Fibroblast of pulmonary artery (primary cell): Measurements from ENCODE around the gene SEMA5B.

Experiments
- DNase-seq: peaks from one replicate; pipeline ENCODE4 v3.0.0-alpha.2; 2010; ENCODE audit warnings: low read depth
- H3K4me3 ChIP-seq: replicated peaks from 2 replicates; pipeline ENCODE4 v1.5.1; 2011; ENCODE audit warnings: low read depth, mild to moderate bottlenecking, control low read depth, low read length, moderate library complexity
- CTCF ChIP-seq: IDR thresholded peaks from 2 replicates; pipeline ENCODE4 v1.5.1; 2011; ENCODE audit warnings: mild to moderate bottlenecking, control low read depth, low read length, inconsistent platforms; ENCODE audit errors: missing control alignments

The SEMA5B gene

DNA sequence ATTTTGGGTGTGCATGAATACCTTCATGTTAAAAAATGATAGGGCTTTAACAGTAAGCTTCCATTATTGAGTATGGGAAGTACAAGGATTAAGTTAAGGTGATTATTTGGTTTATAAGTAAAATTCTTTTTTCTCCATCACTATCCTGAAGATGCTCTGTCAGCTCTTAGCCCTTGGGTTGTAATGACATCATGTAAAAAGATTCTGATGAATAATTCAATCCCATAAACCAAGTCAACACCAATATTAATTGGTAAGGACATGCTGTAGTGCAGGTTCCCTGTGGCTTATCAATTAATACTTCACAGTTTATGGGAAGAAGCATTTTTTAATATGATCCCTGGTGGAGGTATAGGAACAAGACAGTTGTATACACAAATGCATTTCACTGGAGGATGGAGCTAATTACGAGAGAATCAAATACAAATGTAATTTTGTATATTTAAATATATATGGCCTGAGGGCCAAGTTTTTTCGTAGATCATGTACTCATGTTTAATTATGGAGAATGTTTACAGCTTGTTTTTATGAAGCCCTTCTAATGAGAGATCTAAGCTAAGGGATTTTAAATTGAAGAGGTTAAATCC is 145.1 kb downstream of the SEMA5B start:
- no peak for DNase-seq
- no peak overlapping the region for H3K4me3 ChIP-seq
- no peak for TF ChIP-seq CTCF

- no peak for TF ChIP-seq CTCF
Observed at GRCh38 chr3:122880624-122881023, 146.9 kb downstream of the SEMA5B start.

DNA sequence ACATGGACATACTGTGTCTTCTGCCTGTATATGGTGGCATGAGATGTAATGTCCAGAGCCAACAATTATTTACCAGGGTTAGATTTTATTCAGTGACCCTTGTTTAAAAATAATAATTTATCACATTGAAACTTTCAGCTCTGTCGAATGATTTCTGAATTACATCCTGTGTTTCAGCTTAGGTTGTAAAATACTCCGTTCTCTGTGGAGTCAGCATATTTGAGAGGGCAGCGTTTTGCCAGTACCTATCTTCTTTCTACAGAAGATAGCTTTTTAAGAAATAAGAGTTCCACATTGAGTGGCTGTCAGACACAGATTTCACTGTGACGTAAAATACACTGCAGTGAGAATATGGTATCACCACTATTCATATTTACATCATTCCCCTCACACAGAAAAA is 147.4 kb downstream of the SEMA5B start:
- DNase-seq: no peak
- H3K4me3 ChIP-seq: no peak overlapping the region
- TF ChIP-seq CTCF: no peak

More at GRCh38 chr3:122880624-122881023, 146.9 kb downstream of the SEMA5B start:
- DNase-seq: no peak
- no peak overlapping the region for H3K4me3 ChIP-seq

GRCh38 chr3:122875547-122876127 is 151.9 kb downstream of the SEMA5B start:
- no peak overlapping the region for H3K4me3 ChIP-seq
- TF ChIP-seq CTCF: no peak
- DNase-seq: no peak

DNA sequence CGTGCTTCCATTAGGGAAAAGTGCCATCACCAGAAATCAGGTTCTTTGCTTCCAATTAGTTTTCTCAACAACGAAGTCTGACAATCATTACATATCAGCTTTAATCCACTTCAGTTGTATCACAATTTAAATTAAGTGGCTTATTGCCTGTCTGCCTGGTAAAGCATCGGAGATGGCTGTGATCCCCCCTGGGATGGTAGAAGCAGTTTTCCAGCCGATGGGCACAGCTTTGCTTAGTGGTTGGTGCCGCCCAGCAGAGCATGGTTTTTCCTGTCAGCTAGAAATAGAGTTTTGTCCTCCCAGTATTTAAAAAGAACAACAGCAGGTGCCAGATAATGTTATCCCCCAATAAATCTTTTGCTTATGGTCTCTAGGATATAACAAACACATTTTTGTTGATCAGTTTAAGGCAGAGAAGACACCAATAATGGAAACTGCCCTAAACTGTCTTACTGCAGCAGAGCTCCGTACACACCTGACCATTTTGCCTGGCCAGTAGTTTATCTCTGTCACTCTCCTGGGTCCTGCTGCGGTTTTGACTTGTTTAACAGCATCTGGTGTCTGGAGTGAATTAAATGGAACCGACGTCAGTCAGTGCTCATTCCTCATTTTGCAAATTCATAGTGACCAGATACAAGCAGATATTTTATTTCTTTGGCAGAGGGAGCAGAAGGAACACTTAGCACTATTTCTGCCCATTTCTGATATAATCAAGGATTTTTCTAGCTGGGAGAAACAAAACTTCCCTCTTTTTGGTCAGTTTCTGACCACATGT is 153.6 kb downstream of the SEMA5B start:
- DNase-seq: no peak
- H3K4me3 ChIP-seq: no peak overlapping the region
- TF ChIP-seq CTCF: no peak

- no peak overlapping the region for H3K4me3 ChIP-seq
- no peak for TF ChIP-seq CTCF
- no peak for DNase-seq
Observed at GRCh38 chr3:122868322-122868721, 159.2 kb downstream of the SEMA5B start.
